PFSK-1 (cell line): ENCODE measurements around the gene NADK.

Source experiments
- FOXP2 ChIP-seq: optimal IDR thresholded peaks from 2 replicates; pipeline ENCODE3; 2011; ENCODE audit warnings: borderline replicate concordance, control low read depth, inconsistent platforms; ENCODE audit not compliant: insufficient read depth; ENCODE audit errors: extremely low read length, extremely low read depth
- POLR2AphosphoS5 ChIP-seq: IDR thresholded peaks from 2 replicates; pipeline ENCODE4 v1.6.1; 2012; ENCODE audit warnings: low read depth, mild to moderate bottlenecking, control low read depth, low read length, moderate library complexity
- REST ChIP-seq, 2 experiments: IDR thresholded peaks; 2 replicates each; pipeline versions ENCODE4 v1.6.1 to v1.8.0; 2011 to 2012; ENCODE audit warnings: low read depth in 2 of 2, low read length in 2 of 2, control low read depth in 1 of 2, inconsistent platforms in 1 of 2, mild to moderate bottlenecking in 1 of 2, moderate library complexity in 1 of 2; ENCODE audit not compliant: insufficient read depth in 1 of 2
- SIN3A ChIP-seq: IDR thresholded peaks from 2 replicates; pipeline ENCODE4 v1.6.1; 2012; ENCODE audit warnings: mild to moderate bottlenecking, low read length, moderate library complexity, borderline replicate concordance; ENCODE audit not compliant: insufficient read depth
- TAF1 ChIP-seq: IDR thresholded peaks from 2 replicates; pipeline ENCODE4 v1.6.1; 2012; ENCODE audit warnings: low read length, control low read depth, borderline replicate concordance; ENCODE audit not compliant: insufficient read depth

The NADK gene

GRCh38 chr1:1761504-1762376 lies 16.5 kb downstream of the NADK start:
- TF ChIP-seq REST (IDR thresholded peaks at IDR 0.05; ENCODE audit: insufficient read depth in 1 of 2, low read depth in 2 of 2, low read length in 2 of 2) (no peak), FOXP2 (no peak), SIN3A (no peak), POLR2AphosphoS5 (no peak), TAF1 (no peak)

DNA sequence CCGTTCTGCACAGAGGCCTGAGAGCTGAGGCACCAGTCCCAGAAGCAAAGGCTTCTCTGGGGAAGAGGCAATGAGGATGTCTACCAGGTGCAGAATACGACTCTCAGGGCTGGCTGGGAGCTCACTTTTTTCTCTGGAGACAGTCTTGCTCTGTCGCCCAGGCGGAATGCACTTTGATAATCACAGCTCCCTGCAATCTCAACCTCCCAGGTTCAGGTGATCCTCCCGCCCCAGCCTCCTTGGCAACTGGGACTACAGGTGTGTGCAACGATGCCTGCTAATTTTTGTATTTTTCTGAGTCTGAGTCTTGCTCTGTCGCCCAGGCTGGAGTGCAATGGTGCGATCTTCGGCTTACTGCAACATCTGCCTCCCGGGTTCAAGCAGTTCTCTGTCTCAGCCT lies 17.6 kb downstream of the NADK start:
- no peak for TF ChIP-seq FOXP2
- no peak for TF ChIP-seq REST (IDR thresholded peaks at IDR 0.05; ENCODE audit: insufficient read depth in 1 of 2, low read depth in 2 of 2, low read length in 2 of 2)
- no peak for TF ChIP-seq SIN3A
- TF ChIP-seq POLR2AphosphoS5 = no peak
- TF ChIP-seq TAF1 = no peak

DNA sequence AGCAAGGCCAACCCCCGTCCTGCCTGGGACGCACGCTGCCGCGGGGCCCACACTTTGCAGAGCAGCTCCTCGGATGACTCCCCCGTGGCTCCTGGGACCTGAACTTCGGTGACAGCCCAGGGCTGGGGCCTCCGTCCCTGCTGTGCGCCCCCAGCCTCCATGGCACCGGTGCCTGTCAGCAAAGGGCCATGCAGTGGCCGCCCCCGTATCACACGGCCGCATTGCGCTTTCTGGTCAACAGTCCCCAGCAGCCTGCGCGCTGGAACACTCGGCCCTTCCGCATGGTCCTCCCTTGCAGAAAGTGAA lies 18.0 kb downstream of the NADK start:
- TF ChIP-seq POLR2AphosphoS5 (no peak), SIN3A (no peak)

DNA sequence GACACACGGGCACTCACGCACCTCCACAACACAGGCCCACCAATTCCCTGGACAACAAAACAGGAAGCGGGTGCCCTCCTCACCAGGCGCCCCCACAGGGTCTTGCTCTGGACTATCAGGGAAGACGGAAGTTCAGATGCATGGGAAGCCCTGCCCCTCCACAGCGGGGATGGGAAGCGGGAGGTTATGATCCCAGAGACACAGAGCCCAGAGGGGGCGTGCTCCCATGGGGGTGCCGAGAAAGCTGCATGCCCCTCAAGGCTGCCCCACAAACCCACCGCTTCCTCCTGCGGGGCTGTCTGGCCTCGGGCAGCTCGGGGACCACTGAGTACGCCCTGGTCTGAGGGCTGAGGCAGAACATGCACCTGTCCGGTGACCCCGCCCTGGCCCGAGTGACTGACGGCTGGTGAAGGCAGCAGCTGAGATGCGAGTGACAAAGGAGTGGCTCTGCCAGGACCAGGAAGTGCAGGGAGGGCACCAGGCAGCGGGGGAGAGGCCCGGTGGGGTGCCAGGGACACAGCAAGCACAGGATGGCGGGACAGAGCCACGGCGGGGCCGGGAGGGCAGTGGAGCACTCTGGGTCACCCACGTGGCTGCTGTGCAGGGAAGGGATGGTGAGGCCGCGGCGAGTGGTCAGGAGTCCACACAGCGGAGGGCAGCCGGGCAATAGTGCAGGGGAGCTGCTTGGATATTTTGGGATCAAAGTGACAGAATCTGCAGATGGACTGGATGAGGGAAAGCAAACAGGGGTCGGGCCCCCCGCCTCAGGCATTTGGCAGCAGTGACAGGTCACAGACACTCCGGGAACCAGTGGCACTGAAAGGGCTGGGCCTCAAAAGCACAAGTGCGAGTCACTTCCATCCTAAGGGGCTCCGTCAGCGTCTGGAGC lies 18.6 kb downstream of the NADK start:
- TF ChIP-seq FOXP2 (no peak), REST (IDR thresholded peaks at IDR 0.05; ENCODE audit: insufficient read depth in 1 of 2, low read depth in 2 of 2, low read length in 2 of 2) (no peak), TAF1 (no peak), POLR2AphosphoS5 (no peak), SIN3A (no peak)

DNA sequence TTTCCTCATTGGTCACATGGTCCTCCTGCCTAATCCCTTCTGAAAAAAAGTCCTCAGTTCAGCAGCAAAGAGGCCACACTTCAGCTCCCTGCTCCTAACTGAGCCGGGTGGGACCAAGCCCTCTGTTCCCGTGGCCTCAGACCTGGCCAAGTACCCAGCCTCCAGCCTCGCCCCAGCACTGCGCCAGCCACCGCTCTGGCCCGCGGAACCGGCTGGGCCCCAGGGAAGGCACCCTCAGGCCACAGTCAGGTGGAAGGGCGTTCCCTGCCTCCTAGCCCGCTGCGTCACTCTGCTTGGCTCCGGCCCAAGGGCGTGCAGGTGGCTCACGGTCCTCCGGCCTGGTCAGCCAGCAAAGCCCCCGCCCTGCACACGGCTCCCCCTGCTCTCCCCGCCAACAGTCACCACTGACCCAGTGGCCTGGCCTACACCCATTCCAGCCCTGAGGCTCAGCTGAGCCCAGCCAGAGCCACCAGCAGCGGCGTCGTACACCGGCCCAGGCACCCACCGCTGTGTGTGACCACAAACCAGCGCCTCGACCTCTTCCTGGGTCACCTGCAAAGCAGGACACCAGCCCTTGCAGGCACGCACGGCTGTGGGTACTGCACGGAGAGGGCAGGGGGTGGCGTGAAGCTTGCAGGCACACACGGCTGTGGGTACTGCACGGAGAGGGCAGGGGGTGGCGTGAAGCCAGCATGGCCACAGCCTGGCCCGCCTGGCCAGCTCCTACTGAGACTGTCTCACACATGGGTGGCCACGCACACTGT lies 19.4 kb downstream of the NADK start:
- TF ChIP-seq FOXP2 (no peak), SIN3A (no peak), REST (IDR thresholded peaks at IDR 0.05; ENCODE audit: insufficient read depth in 1 of 2, low read depth in 2 of 2, low read length in 2 of 2) (no peak)
